AG04450 (cell line): ENCODE results near the gene ACE2. TPM values are rescaled to one million over a fixed set of nuclear protein-coding genes. Genes with fewer than 3 reads are reported as not detected.

Experiments used
- CTCF ChIA-PET: fragments of 300-600, 350-600 bp; formaldehyde crosslinking; extraction: SDS; loops from one replicate; lab custom pipeline; 2022; ENCODE audit warnings: antibody characterized with exemption, inconsistent platforms; lab: Charles Lee
- POLR2A ChIA-PET: fragments of 350-600 bp; formaldehyde crosslinking; extraction: SDS; loops from one replicate; lab custom pipeline; 2021; ENCODE audit warnings: antibody characterized with exemption, inconsistent platforms; lab: Yijun Ruan, JAX
- DNase-seq: peaks from one replicate; pipeline ENCODE4 v3.0.0-alpha.2; 2011; ENCODE audit warnings: low read depth, low spot score
- H3K27ac ChIP-seq: one replicate; pipeline ENCODE4 v1.5.1; 2012; ENCODE audit warnings: low read depth, low read length, control low read depth
- H3K27me3 ChIP-seq: one replicate; pipeline ENCODE4 v1.6.0; 2012; ENCODE audit warnings: low read length; ENCODE audit not compliant: control insufficient read depth, insufficient read depth
- H3K4me3 ChIP-seq: 2 replicates; pipeline ENCODE4 v1.5.1; 2011; ENCODE audit warnings: mild to moderate bottlenecking, low read depth, low read length, control low read depth
- H3K9me3 ChIP-seq: 2 replicates; pipeline ENCODE4 v1.5.1; 2012; ENCODE audit warnings: low read length; ENCODE audit not compliant: control insufficient read depth, insufficient read depth
- CTCF ChIP-seq: IDR thresholded peaks from 2 replicates; pipeline ENCODE4 v1.5.1; 2011; ENCODE audit warnings: low read depth, low read length, control low read depth, inconsistent platforms
- polyA plus RNA-seq: library from polyadenylated mRNA; depleted of rRNA; stranded (reverse); fragments of >200 nt; gene quantifications from 2 replicates; pipeline ENCODE4 v1.2.3, GENCODE V29; 2011

The ACE2 gene
- polyA plus RNA-seq, 1 experiment, result 0.02 TPM

GRCh38 chrX:15567267-15567666 lies 33.5 kb downstream of the ACE2 start:
- Histone ChIP-seq H3K4me3 (no peak overlapping the region), H3K27ac (no peak overlapping the region), H3K9me3 (no peaks in the 10 kb centered on the region), H3K27me3 (no peaks in the 10 kb centered on the region)
- ChIA-PET POLR2A (no interaction called here), CTCF (no interaction called here)
- no peak for DNase-seq
- no peak for TF ChIP-seq CTCF

- H3K27ac ChIP-seq, result no peak overlapping the region
- no peaks in the 10 kb centered on the region for H3K27me3 ChIP-seq
- POLR2A ChIA-PET, result no interaction called here
- no peak overlapping the region for H3K4me3 ChIP-seq
- DNase-seq, result no peak
- CTCF ChIA-PET, result interaction anchor here (0.6 to 1.8 kb wide), 4 partner anchors 92 to 270 kb away, joined by 3 to 7 read pairs (median 5); no protein-coding TSS in a partner anchor
- no peaks in the 10 kb centered on the region for H3K9me3 ChIP-seq
- TF ChIP-seq CTCF, result 0 out of 2 replicates have a peak, but pooled peaks have one; percentile 16
These were observed 34.5 kb downstream of the ACE2 start for GRCh38 chrX:15566244-15566643.

- H3K27ac ChIP-seq, result no peak overlapping the region
- no peaks in the 10 kb centered on the region for H3K9me3 ChIP-seq
- H3K4me3 ChIP-seq, result no peak overlapping the region
- CTCF ChIA-PET, result interaction anchor here (0.6 to 1.8 kb wide), 9 partner anchors 69 to 269 kb away, joined by 3 to 7 read pairs (median 4); no protein-coding TSS in a partner anchor
- POLR2A ChIA-PET, result no interaction called here
- no peaks in the 10 kb centered on the region for H3K27me3 ChIP-seq
- TF ChIP-seq CTCF, result peak; percentile 51
- DNase-seq, result peak; percentile 1
These were observed 35.7 kb downstream of the ACE2 start for GRCh38 chrX:15564981-15565579.

- Histone ChIP-seq H3K27ac (no peak overlapping the region), H3K4me3 (no peak overlapping the region), H3K9me3 (no peaks in the 10 kb centered on the region), H3K27me3 (no peaks in the 10 kb centered on the region)
- no peak for DNase-seq
- TF ChIP-seq CTCF, result no peak
- ChIA-PET POLR2A (no interaction called here), CTCF (interaction anchor here (0.5 to 0.8 kb wide), 2 partner anchors 85 to 92 kb away, joined by 3 read pairs; no protein-coding TSS in a partner anchor)
These were observed 37.7 kb downstream of the ACE2 start for GRCh38 chrX:15563056-15563455.

- Histone ChIP-seq H3K9me3 (no peaks in the 10 kb centered on the region), H3K4me3 (no peak overlapping the region), H3K27me3 (no peaks in the 10 kb centered on the region), H3K27ac (no peak overlapping the region)
- DNase-seq, result no peak
- POLR2A ChIA-PET, result no interaction called here
- no peak for TF ChIP-seq CTCF
- CTCF ChIA-PET, result no interaction called here
These were observed 39.8 kb downstream of the ACE2 start for GRCh38 chrX:15560924-15561323.
